CD4-positive, CD25-positive, alpha-beta regulatory T cell (primary cell): ENCODE data around the gene WFDC2. TPM values are rescaled to one million over a fixed set of nuclear protein-coding genes. Genes with fewer than 3 reads are reported as not detected.

Experiments
- ATAC-seq, 2 donors: fragments of 150-1000 bp; cut with Tn5 transposase; one replicate each; pipeline ENCODE4 v1.10.0; 2021; ENCODE audit warnings: low read depth in 2 of 2, moderate number of reproducible peaks in 2 of 2, moderate library complexity in 1 of 2
- DNase-seq, 3 donors: peaks; one replicate each; pipeline versions ENCODE4 v3.0.0 to v3.0.0-alpha.2; 2012 to 2022; ENCODE audit warnings: mixed read lengths in 1 of 3
- H3K27ac ChIP-seq: one replicate; pipeline ENCODE4 v1.7.0; 2013; ENCODE audit warnings: mild to moderate bottlenecking, low read length; ENCODE audit not compliant: insufficient read depth, poor library complexity, severe bottlenecking
- H3K27me3 ChIP-seq: one replicate; pipeline ENCODE4 v1.7.0; 2013; ENCODE audit warnings: low read length; ENCODE audit not compliant: control insufficient read depth, insufficient read depth
- H3K36me3 ChIP-seq: one replicate; pipeline ENCODE4 v1.7.0; 2013; ENCODE audit warnings: mild to moderate bottlenecking, low read length, moderate library complexity; ENCODE audit not compliant: control insufficient read depth, insufficient read depth
- H3K4me1 ChIP-seq: 2 replicates; pipeline ENCODE4 v1.7.0; 2013; ENCODE audit warnings: mild to moderate bottlenecking, low read length; ENCODE audit not compliant: insufficient read depth, control insufficient read depth, poor library complexity, severe bottlenecking
- H3K4me3 ChIP-seq: one replicate; pipeline ENCODE4 v1.7.0; 2013; ENCODE audit warnings: low read depth, mild to moderate bottlenecking, low read length, moderate library complexity
- H3K9me3 ChIP-seq, 2 experiments: 1 replicate in 1 of 2; 2 replicates in 1 of 2; pipeline ENCODE4 v1.7.0; 2013; ENCODE audit warnings: low read length in 2 of 2, mild to moderate bottlenecking in 1 of 2, moderate library complexity in 1 of 2; ENCODE audit not compliant: control insufficient read depth in 2 of 2
- H3K27ac Mint-ChIP-seq, 3 donors: one replicate each; pipeline ENCODE4 v1.8.0; 2020 to 2022; ENCODE audit warnings: mild to moderate bottlenecking in 3 of 3, mixed read lengths in 3 of 3, moderate library complexity in 2 of 3
- H3K27me3 Mint-ChIP-seq: one replicate; pipeline ENCODE4 v1.8.0; 2022; ENCODE audit warnings: mild to moderate bottlenecking, mixed read lengths
- H3K36me3 Mint-ChIP-seq: one replicate; pipeline ENCODE4 v1.8.0; 2020; ENCODE audit warnings: mixed read lengths
- H3K4me1 Mint-ChIP-seq, 4 donors: one replicate each; pipeline ENCODE4 v1.8.0; 2020 to 2022; ENCODE audit warnings: mixed read lengths in 4 of 4, mild to moderate bottlenecking in 1 of 4
- H3K4me3 Mint-ChIP-seq, 4 donors: one replicate each; pipeline ENCODE4 v1.8.0; 2020 to 2022; ENCODE audit warnings: mild to moderate bottlenecking in 4 of 4, mixed read lengths in 4 of 4, moderate library complexity in 3 of 4
- H3K9me3 Mint-ChIP-seq, 7 donors: one replicate each; pipeline ENCODE4 v1.8.0; 2020 to 2022; ENCODE audit warnings: mixed read lengths in 7 of 7, mild to moderate bottlenecking in 3 of 7, moderate library complexity in 2 of 7
- polyA plus RNA-seq, 4 donors: library from polyadenylated mRNA; unstranded; fragments of 300-500 nt; fragmentation: Illumina TruSeq; gene quantifications; one replicate each; pipeline ENCODE4 v1.2.3, GENCODE V29; 2021
- total RNA-seq: library from RNA; stranded (reverse); gene quantifications from one replicate; pipeline ENCODE4 v1.2.3, GENCODE V29; 2022

WFDC2 gene
- total and polyA plus RNA-seq, 5 donors from 2014 or later: not detected

DNA sequence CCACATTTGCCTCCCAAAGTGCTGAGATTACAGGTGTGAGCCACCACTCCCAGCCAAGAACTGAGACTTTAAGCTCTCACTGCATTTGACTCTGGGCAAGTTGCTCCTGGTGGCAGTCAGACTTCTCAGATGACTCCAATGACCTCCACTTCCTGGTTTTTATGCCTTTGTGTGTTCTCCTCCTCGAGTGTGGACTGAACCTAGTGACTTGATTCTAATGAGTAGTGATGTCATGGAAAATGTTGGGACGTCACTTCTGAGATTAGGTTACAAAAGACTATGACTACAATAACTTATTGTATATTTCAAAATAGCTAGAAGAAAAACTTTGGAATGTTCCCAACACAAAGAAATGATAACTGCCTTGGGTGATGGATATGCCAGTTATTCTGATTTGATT is 33.9 kb downstream of the WFDC2 start:
- Histone ChIP-seq H3K4me3 (no peak overlapping the region), H3K27me3 (peaks cover 17% of the 10 kb centered on the region), H3K4me1 (no peaks in the 10 kb centered on the region), H3K36me3 (no peaks in the 10 kb centered on the region), H3K27ac (no peak overlapping the region), H3K9me3 (no peaks in the 10 kb centered on the region)
- ATAC-seq: no peak
- Mint-ChIP-seq H3K4me3 (no peak overlapping the region), H3K9me3 (no peaks in the 10 kb centered on the region), H3K27ac (no peak overlapping the region), H3K27me3 (peaks cover 64% of the 10 kb centered on the region), H3K36me3 (no peaks in the 10 kb centered on the region), H3K4me1 (peaks cover 0 to 2% (median 0%) of the 10 kb centered on the region in 4 donors)
- no peak for DNase-seq

DNA sequence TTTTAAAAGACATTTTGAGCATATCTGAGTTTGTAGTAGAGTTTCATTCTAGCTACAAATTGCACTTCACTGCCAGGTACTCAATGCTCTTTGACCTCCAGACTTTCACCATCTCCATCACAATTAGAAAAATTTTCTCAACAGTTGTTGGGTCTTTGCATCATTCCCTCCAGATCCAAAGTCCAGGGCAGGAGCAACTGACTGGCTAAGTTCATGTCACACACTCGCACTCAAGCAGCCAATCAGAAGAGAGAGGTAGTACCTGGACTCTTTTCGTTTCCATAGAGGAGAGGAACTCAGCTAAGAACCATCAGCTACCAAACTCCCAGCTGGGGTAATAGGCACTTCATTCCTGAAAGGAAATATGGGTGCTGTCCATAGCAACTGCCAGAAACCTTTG is 36.8 kb downstream of the WFDC2 start:
- ATAC-seq: no peak
- H3K27me3 ChIP-seq: peaks cover 16% of the 10 kb centered on the region
- Mint-ChIP-seq H3K9me3 (no peaks in the 10 kb centered on the region), H3K27ac (no peak overlapping the region), H3K27me3 (peaks cover 62% of the 10 kb centered on the region), H3K4me1 (peaks cover 0 to 2% (median 0%) of the 10 kb centered on the region in 4 donors), H3K4me3 (no peak overlapping the region), H3K36me3 (no peaks in the 10 kb centered on the region)
- no peak overlapping the region for H3K27ac ChIP-seq
- no peak overlapping the region for H3K4me3 ChIP-seq
- no peaks in the 10 kb centered on the region for H3K9me3 ChIP-seq
- DNase-seq: no peak
- H3K4me1 ChIP-seq: no peaks in the 10 kb centered on the region
- no peaks in the 10 kb centered on the region for H3K36me3 ChIP-seq

DNA sequence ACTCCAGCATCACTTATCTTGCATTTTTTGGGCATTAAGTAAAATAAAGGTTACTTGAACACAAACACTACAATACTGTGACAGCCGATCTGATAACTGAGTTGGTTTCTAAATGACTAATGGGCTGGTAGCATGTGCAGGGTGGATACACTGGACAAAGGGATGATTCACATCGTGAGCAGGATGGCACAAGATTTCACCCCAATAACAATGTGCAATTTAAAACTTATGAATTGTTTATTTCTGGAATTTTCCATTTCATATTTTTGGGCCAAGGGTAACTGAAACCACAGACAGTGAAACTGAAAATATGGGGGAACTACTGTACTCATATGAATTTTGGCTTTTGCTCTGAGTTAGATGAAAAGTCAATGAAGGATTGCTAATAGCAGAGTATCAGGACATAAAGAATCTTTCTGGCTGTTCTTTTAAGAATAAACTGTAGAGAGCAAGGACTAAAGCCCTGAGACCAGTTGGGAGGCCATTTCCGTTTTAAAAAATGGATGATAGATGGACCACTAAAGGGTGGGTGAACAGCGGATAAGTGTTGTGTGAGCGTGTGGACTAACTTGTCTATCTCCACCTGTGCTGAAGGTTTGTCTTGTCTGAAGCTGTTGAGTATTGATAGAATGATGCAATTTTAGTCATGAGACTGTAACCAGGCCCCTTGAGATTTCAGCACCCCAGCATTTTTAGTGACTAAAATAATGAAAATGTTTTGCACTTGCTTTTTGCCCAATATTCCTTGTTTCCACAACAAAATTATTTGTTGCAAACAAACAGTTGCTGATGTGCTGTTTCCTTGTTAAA is 37.7 kb downstream of the WFDC2 start:
- Mint-ChIP-seq H3K9me3 (no peaks in the 10 kb centered on the region), H3K27ac (no peak overlapping the region), H3K27me3 (peaks cover 57% of the 10 kb centered on the region), H3K4me1 (peaks cover 0 to 2% (median 0%) of the 10 kb centered on the region in 4 donors), H3K36me3 (no peaks in the 10 kb centered on the region), H3K4me3 (no peak overlapping the region)
- DNase-seq (peak in 1 of 3 donors; percentile 25), ATAC-seq (no peak)
- H3K4me1 ChIP-seq: no peaks in the 10 kb centered on the region
- H3K27ac ChIP-seq: no peak overlapping the region
- no peaks in the 10 kb centered on the region for H3K9me3 ChIP-seq
- H3K4me3 ChIP-seq: no peak overlapping the region
- H3K27me3 ChIP-seq: peaks cover 8% of the 10 kb centered on the region
- H3K36me3 ChIP-seq: no peaks in the 10 kb centered on the region

DNA sequence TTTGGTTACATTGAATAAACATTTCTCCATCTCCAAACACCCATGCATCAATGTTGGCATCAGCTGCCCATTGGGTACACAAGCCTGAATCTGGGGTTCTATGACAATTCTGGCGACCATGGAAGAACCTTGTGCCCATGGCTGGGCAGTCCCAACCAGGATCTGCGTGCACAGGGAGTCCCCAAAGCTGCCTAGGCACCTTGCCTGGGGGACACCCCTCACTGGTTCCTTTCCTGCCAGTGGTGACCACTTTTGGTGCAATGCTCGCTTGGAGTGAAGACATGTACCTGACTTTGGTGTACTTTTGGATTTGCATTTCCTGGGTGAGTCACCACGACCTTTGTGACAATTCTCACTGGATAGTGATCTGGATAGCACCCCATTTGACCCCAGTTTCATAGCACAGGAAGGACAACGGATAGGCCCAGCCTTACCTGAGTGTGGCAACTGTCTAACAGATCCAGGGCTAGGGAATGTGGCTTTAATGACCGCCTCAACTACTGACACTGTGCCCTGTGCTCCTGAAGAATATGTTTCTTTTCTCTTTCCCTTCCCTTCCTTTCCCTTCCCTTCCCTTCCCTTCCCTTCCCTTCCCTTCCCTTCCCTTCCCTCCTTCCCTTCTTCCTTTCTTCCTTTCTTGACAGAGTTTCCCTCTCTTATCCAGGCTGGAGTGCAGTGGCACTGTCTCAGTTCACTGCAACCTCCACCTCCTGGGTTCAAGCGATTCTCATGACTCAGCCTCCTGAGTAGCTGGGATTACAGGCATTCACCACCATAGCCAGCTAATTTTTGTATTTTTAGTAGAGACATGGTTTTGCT is 38.7 kb downstream of the WFDC2 start:
- no peak overlapping the region for H3K27ac Mint-ChIP-seq
- no peaks in the 10 kb centered on the region for H3K9me3 ChIP-seq
- H3K27ac ChIP-seq: no peak overlapping the region
- DNase-seq: no peak
- no peaks in the 10 kb centered on the region for H3K9me3 Mint-ChIP-seq
- peaks cover 57% of the 10 kb centered on the region for H3K27me3 Mint-ChIP-seq
- H3K36me3 Mint-ChIP-seq: no peaks in the 10 kb centered on the region
- no peak for ATAC-seq
- no peak overlapping the region for H3K4me3 ChIP-seq
- peaks cover 11% of the 10 kb centered on the region for H3K27me3 ChIP-seq
- no peaks in the 10 kb centered on the region for H3K4me1 ChIP-seq
- H3K4me1 Mint-ChIP-seq: peaks cover 0 to 2% (median 0%) of the 10 kb centered on the region in 4 donors
- H3K4me3 Mint-ChIP-seq: no peak overlapping the region
- H3K36me3 ChIP-seq: no peaks in the 10 kb centered on the region

DNA sequence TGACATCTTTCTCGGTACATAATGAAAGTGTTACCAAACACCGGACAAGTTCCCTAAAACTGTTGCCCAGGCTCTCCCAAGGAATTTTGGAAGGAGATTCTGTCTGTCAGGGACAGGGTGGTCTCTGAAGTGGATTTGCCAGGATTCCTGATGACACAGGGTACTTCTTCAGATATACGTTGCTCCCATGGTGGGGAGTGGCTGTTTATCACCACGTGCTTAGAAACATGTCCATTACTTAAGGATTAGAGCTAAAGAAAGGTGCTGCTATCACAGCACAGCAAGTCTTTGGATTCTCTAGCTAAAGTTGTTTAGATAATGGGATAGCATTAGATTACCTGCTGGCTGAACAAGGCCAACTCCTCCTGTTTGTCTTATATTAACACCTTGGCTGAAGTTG is 39.5 kb downstream of the WFDC2 start:
- Mint-ChIP-seq H3K9me3 (no peaks in the 10 kb centered on the region), H3K27ac (no peak overlapping the region), H3K36me3 (no peaks in the 10 kb centered on the region), H3K4me3 (no peak overlapping the region), H3K27me3 (peaks cover 55% of the 10 kb centered on the region), H3K4me1 (peaks cover 0 to 2% (median 0%) of the 10 kb centered on the region in 4 donors)
- Histone ChIP-seq H3K27me3 (peaks cover 9% of the 10 kb centered on the region), H3K27ac (no peak overlapping the region), H3K4me1 (no peaks in the 10 kb centered on the region), H3K4me3 (no peak overlapping the region), H3K9me3 (no peaks in the 10 kb centered on the region), H3K36me3 (no peaks in the 10 kb centered on the region)
- DNase-seq (no peak), ATAC-seq (no peak)

DNA sequence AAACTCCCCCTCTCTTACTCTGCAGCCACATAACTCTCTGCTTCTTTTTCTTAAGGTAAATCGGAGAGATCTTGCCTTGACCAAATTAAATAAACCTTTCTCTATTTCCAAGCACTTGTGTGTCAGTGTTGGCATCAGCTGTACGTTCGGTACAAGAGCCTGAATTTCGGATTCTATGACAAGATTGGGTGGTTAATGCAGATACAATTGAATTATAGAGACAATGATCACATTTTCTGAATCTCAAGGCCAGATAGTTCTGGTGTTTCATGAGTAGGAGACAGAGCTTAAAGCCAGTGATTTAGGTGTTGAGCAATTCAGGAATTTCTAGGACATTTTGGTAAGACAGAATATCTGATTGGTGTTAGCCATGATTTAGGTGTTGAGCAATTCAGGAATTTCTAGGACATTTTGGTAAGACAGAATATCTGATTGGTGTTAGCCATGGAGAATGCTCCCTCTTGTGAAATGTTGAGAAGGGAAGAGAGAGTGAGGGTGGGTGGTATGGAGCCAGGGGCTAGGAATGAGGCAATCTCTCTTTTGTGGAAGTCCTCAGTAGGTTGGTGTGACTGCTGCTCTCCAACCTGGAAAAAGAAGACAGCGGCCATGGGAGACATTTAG is 40.8 kb downstream of the WFDC2 start:
- H3K4me1 Mint-ChIP-seq: peaks cover 0 to 2% (median 0%) of the 10 kb centered on the region in 4 donors
- no peaks in the 10 kb centered on the region for H3K9me3 ChIP-seq
- no peaks in the 10 kb centered on the region for H3K36me3 ChIP-seq
- no peak overlapping the region for H3K4me3 ChIP-seq
- H3K27me3 Mint-ChIP-seq: peaks cover 49% of the 10 kb centered on the region
- DNase-seq (no peak), ATAC-seq (no peak)
- H3K4me1 ChIP-seq: no peaks in the 10 kb centered on the region
- H3K27ac Mint-ChIP-seq: no peak overlapping the region
- no peak overlapping the region for H3K4me3 Mint-ChIP-seq
- no peaks in the 10 kb centered on the region for H3K9me3 Mint-ChIP-seq
- H3K27ac ChIP-seq: no peak overlapping the region
- no peaks in the 10 kb centered on the region for H3K36me3 Mint-ChIP-seq
- peaks cover 6% of the 10 kb centered on the region for H3K27me3 ChIP-seq

DNA sequence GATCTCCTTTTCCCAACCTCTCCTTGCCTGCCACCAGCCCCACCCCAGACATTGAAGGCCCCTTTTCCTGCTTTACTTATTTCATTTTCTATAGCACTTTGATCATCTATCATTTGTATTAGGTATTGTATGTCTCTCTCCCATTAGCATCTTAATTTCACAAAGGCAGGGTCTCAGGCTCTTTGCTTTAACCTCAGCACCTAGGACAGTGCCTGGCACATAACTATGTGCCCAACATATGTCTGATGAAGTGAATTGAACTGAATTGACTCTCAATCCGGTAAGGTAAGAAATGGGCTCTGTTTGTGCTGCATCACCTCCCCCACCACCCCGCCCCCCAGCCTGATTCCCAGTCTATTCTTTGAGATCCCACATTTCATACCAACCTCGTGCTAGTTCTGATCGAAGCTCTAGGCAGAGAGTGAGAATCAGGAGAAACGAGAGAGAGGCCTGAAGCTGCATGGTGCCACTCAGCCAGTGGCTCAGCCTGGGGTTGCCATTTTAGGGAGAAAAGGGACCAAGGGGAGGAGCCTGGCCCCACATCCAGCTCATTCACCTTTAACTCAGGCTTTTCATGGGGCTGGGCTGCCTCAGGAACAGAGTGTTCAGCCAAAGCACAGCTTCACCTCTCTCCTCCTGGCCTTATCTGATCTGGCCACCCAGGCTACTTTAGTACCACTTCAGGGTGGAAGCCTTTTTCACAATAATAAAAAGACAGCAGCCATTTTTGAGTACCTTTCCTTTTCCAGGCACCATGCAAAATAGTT is 45.8 kb downstream of the WFDC2 start, which contains the start of gene SPINT3:
Gene SPINT3 (minus strand): TSS at position 476 of the 767 bp plus-strand sequence. CDS start 14 bp downstream, at position 462.
- no peak within 1 kb of the TSS for H3K4me3 Mint-ChIP-seq
- no peaks in the 10 kb centered on the region for H3K9me3 Mint-ChIP-seq
- Histone ChIP-seq H3K27me3 (peaks cover 10% of the 10 kb centered on the region), H3K4me3 (no peak within 1 kb of the TSS), H3K4me1 (no peaks in the 10 kb centered on the region), H3K27ac (no peak within 1 kb of the TSS), H3K36me3 (no peaks in the 10 kb centered on the region), H3K9me3 (no peaks in the 10 kb centered on the region)
- H3K27ac Mint-ChIP-seq: no peak within 1 kb of the TSS
- H3K4me1 Mint-ChIP-seq: no peaks in the 10 kb centered on the region
- H3K36me3 Mint-ChIP-seq: no peaks in the 10 kb centered on the region
- DNase-seq (no peak), ATAC-seq (no peak)
- peaks cover 21% of the 10 kb centered on the region for H3K27me3 Mint-ChIP-seq
